Activated naive CD4-positive, alpha-beta T cell treated with anti-CD3 and anti-CD28 coated beads, Interleukin-2, amount 50 U/mL, for 24 hours (primary cell): ENCODE data around the gene OR2H2.

Experiments used
- H3K27ac Mint-ChIP-seq: one replicate; pipeline ENCODE4 v1.8.0; 2021; ENCODE audit warnings: mild to moderate bottlenecking, mixed read lengths
- H3K27me3 Mint-ChIP-seq: one replicate; pipeline ENCODE4 v1.8.0; 2021; ENCODE audit warnings: mixed read lengths
- H3K36me3 Mint-ChIP-seq: one replicate; pipeline ENCODE4 v1.8.0; 2021; ENCODE audit warnings: mixed read lengths
- H3K4me1 Mint-ChIP-seq: one replicate; pipeline ENCODE4 v1.8.0; 2021; ENCODE audit warnings: mixed read lengths
- H3K4me3 Mint-ChIP-seq: one replicate; pipeline ENCODE4 v1.8.0; 2021; ENCODE audit warnings: mild to moderate bottlenecking, mixed read lengths
- H3K9me3 Mint-ChIP-seq: one replicate; pipeline ENCODE4 v1.8.0; 2021; ENCODE audit warnings: mixed read lengths

OR2H2 gene

DNA sequence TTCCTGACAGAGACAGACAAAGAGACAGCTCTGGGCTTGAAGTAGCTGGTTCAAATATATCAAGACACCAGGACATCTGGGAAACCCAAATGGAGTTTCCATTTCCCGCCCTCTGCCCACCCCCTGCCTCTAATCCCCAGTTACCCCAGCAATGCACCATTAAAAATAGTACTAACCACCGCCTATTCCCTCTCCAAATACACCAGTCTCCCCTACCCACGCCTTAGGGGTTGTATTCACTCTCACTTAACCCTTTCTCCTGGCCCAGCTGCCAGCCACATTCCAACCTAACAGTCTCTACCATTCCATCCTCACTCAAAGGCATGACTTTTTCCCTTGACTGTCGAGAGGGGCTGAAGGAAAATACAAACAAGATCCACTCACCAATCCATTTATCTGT lies 25.6 kb downstream of the OR2H2 start:
- no peaks in the 10 kb centered on the region for H3K4me1 Mint-ChIP-seq
- no peak overlapping the region for H3K27ac Mint-ChIP-seq
- H3K27me3 Mint-ChIP-seq = no peaks in the 10 kb centered on the region
- peaks cover 9% of the 10 kb centered on the region for H3K36me3 Mint-ChIP-seq
- H3K4me3 Mint-ChIP-seq = no peak overlapping the region
- no peaks in the 10 kb centered on the region for H3K9me3 Mint-ChIP-seq

GRCh38 chr6:29611426-29611825 lies 26.5 kb downstream of the OR2H2 start:
- no peaks in the 10 kb centered on the region for H3K4me1 Mint-ChIP-seq
- H3K36me3 Mint-ChIP-seq = peaks cover 9% of the 10 kb centered on the region
- H3K27me3 Mint-ChIP-seq = no peaks in the 10 kb centered on the region
- no peaks in the 10 kb centered on the region for H3K9me3 Mint-ChIP-seq
- no peak overlapping the region for H3K27ac Mint-ChIP-seq
- no peak overlapping the region for H3K4me3 Mint-ChIP-seq

- Mint-ChIP-seq H3K4me3 (no peak overlapping the region), H3K4me1 (no peaks in the 10 kb centered on the region), H3K27ac (no peak overlapping the region), H3K9me3 (no peaks in the 10 kb centered on the region), H3K36me3 (peaks cover 4% of the 10 kb centered on the region), H3K27me3 (no peaks in the 10 kb centered on the region)
Measured at GRCh38 chr6:29617782-29618554, 33.0 kb downstream of the OR2H2 start.

GRCh38 chr6:29619578-29620160 lies 34.7 kb downstream of the OR2H2 start:
- no peak overlapping the region for H3K4me3 Mint-ChIP-seq
- H3K36me3 Mint-ChIP-seq = peaks cover under 1% of the 10 kb centered on the region
- no peak overlapping the region for H3K27ac Mint-ChIP-seq
- H3K4me1 Mint-ChIP-seq = no peaks in the 10 kb centered on the region
- no peaks in the 10 kb centered on the region for H3K9me3 Mint-ChIP-seq
- no peaks in the 10 kb centered on the region for H3K27me3 Mint-ChIP-seq

GRCh38 chr6:29620630-29621029 lies 35.7 kb downstream of the OR2H2 start:
- no peak overlapping the region for H3K4me3 Mint-ChIP-seq

DNA sequence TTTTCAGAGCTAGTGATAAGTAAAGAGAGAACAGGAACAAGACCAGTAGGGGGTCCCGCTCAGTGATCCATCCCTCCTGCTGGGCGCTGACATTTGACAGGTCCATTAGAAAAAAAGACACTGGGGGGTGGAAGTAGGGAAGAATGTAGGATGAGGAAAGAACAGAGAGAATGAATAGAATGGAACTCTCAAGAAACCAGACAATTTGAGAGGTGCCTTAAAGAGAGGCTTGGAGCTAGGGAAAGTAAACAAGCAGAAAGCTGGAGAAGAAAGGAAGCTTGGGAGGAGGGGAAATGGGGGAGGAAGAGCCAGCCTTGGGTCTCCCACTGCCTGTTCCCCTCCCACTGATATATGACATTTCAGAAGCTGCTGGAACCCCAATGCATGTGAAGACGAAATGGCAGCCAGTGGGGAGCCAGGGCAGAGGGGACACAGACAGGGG lies 39.6 kb downstream of the OR2H2 start:
- H3K36me3 Mint-ChIP-seq = no peaks in the 10 kb centered on the region
- H3K27ac Mint-ChIP-seq = no peak overlapping the region
- no peak overlapping the region for H3K4me3 Mint-ChIP-seq

More at GRCh38 chr6:29620630-29621029, 35.7 kb downstream of the OR2H2 start:
- Mint-ChIP-seq H3K36me3 (no peaks in the 10 kb centered on the region), H3K4me1 (no peaks in the 10 kb centered on the region), H3K27ac (no peak overlapping the region), H3K9me3 (no peaks in the 10 kb centered on the region), H3K27me3 (no peaks in the 10 kb centered on the region)

DNA sequence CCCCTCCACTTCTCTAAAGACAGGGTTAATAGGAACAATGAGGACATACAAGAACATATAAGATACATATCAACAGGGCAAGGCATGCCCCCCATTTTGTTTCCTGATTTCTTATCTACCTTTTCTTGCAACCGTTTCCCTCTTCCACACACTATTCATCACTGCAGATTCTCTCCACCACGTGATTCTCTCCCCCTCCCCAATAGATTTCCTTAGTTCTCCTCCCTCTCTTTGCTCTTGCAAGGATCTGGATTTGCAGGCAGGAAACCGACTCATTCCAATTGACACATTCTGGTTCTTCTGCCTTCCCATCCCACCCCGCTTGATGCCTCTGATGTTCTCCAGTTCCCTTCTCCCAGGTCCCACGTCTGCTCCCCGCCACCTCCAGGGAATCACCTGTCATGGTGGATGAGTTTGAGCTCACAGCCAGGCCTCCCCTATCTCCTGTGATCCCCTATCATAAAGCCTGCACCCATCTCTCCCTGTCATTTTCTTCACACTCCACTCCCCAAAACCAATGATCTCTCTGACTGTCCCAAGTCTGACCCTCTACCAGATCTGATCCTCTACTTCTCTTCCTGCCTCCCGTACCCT lies 40.5 kb downstream of the OR2H2 start:
- Mint-ChIP-seq H3K27me3 (peaks cover 2% of the 10 kb centered on the region), H3K36me3 (no peaks in the 10 kb centered on the region), H3K27ac (peak overlapping the region; percentile 7), H3K9me3 (no peaks in the 10 kb centered on the region), H3K4me1 (peaks cover 24% of the 10 kb centered on the region), H3K4me3 (no peak overlapping the region)

More for the DNA sequence above, 39.6 kb downstream of the OR2H2 start:
- H3K9me3 Mint-ChIP-seq = no peaks in the 10 kb centered on the region
- peaks cover 2% of the 10 kb centered on the region for H3K27me3 Mint-ChIP-seq
- H3K4me1 Mint-ChIP-seq = peaks cover 17% of the 10 kb centered on the region

DNA sequence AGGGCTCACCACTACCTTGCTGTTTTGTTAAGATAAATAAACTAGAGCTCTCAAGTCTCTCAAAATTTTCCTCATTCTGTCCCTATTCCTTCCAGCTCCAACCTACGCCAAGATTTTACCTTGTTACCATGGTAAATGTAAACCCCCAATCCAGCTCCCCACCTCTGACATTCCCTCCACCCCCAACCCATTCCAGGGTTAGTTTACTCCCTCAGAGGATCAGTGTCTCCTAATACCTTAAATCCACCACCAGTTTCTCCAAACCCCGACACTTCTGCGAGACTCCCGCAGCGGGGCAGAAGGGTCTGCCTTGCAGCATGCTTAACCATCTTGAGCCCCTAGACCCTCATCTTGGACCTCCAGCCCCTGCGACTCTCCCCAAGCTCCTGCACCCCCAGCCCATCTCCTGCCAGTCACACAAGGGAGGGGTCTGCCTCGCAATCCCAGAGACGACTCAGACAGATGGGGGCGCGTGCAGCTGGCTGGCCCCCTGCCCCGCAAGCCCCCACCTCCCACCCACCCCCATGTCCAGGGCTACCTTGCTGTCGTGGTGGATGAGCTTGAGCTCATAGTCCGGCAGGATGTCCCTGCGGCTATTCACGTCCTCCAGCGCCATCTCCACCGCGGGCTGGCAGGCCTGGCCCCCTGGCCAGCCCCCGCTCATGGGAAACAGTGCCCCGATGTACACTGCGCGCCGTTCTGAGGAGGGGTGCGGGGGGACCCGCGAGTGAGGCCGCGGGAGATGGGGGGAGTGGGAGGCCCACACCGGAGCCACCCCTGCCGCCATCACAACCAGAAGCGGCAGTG lies 42.2 kb downstream of the OR2H2 start:
- Mint-ChIP-seq H3K27me3 (peaks cover 2% of the 10 kb centered on the region), H3K4me3 (peak overlapping the region; percentile 66), H3K4me1 (peaks cover 41% of the 10 kb centered on the region), H3K36me3 (no peaks in the 10 kb centered on the region), H3K9me3 (no peaks in the 10 kb centered on the region), H3K27ac (peak overlapping the region; percentile 1)

DNA sequence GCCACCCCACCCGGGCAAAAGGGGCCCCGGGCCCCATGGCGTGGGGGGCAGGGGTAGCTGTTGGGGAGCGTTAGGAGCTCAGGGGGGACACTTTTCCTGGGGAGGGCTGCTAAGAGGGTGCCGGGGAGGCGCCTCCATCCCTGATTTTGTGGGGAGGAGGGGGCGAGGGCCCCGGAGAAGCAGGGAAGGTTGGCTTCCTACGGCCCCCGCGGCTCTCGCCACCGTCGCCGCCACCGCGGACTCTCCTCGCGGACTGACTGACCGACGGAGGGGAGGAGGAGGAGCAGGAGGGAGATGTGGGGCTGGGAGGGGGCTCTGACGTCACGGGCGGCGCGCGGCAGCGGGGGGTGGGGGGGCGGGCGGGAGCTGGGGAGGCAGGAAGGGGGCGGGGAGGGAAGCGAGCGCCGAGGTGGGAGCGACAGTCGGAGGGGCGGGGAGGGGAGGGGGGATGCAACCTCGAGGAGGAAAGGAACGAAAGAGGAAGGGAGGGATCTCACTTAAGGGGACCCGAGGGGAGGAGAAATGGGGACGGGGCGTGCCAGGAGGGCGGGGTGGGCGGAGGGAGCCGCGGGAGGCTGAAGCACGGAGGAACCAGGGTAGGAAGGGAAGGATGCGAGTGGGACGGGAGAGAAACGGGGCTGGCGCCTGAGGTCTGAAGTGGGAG lies 43.0 kb downstream of the OR2H2 start:
- peaks cover 2% of the 10 kb centered on the region for H3K27me3 Mint-ChIP-seq
- no peaks in the 10 kb centered on the region for H3K36me3 Mint-ChIP-seq
- no peaks in the 10 kb centered on the region for H3K9me3 Mint-ChIP-seq
- H3K4me3 Mint-ChIP-seq = peak overlapping the region; percentile 93
- H3K4me1 Mint-ChIP-seq = peaks cover 43% of the 10 kb centered on the region
- H3K27ac Mint-ChIP-seq = peak overlapping the region; percentile 19

- Mint-ChIP-seq H3K27me3 (peaks cover 2% of the 10 kb centered on the region), H3K27ac (peak overlapping the region; percentile 19), H3K4me1 (peaks cover 48% of the 10 kb centered on the region), H3K4me3 (peak overlapping the region; percentile 93), H3K9me3 (no peaks in the 10 kb centered on the region), H3K36me3 (no peaks in the 10 kb centered on the region)
Measured at GRCh38 chr6:29628419-29629281, 43.7 kb downstream of the OR2H2 start.

- H3K27me3 Mint-ChIP-seq = peaks cover 2% of the 10 kb centered on the region
- H3K4me3 Mint-ChIP-seq = peak overlapping the region; percentile 93
- no peaks in the 10 kb centered on the region for H3K36me3 Mint-ChIP-seq
- peaks cover 54% of the 10 kb centered on the region for H3K4me1 Mint-ChIP-seq
- no peaks in the 10 kb centered on the region for H3K9me3 Mint-ChIP-seq
- H3K27ac Mint-ChIP-seq = peak overlapping the region; percentile 37
Measured at GRCh38 chr6:29629571-29629970, 44.6 kb downstream of the OR2H2 start.

- Mint-ChIP-seq H3K9me3 (no peaks in the 10 kb centered on the region), H3K27me3 (peaks cover 2% of the 10 kb centered on the region), H3K4me1 (peaks cover 54% of the 10 kb centered on the region), H3K27ac (no peak overlapping the region), H3K4me3 (no peak overlapping the region), H3K36me3 (no peaks in the 10 kb centered on the region)
Measured at GRCh38 chr6:29630315-29630714, 45.4 kb downstream of the OR2H2 start.

DNA sequence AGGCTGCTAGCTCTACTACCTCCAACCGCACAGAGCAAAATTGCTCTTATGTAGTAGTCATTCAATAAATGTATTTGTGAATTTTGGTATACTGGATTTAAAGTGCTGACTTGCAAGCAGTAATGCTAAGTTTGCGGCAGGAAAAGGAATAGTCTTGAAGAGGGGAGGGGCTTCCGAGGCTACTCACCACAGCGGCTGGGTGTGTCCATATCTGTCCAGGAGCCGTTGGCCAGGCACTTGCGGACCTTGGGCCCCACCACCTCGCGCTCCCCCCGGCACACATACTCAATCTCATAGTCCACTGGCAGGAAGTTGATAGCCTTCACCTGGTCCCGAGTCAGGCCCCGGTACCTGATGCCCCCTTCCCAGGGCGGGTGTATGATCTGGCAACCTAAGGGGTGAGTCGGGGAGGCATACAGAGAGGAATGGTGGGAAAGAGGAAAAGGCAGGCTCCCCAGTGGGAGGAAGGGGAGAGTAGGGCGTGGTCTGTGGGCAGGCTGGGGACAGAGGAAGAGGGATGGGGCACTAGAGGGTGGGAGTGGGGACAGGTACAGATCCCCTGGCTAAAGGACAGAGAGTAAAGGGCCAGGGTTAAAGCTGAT lies 46.4 kb downstream of the OR2H2 start:
- H3K4me3 Mint-ChIP-seq = peak overlapping the region; percentile 84
- H3K9me3 Mint-ChIP-seq = no peaks in the 10 kb centered on the region
- no peak overlapping the region for H3K27ac Mint-ChIP-seq
- H3K27me3 Mint-ChIP-seq = peaks cover 2% of the 10 kb centered on the region
- H3K4me1 Mint-ChIP-seq = peaks cover 54% of the 10 kb centered on the region
- H3K36me3 Mint-ChIP-seq = no peaks in the 10 kb centered on the region
